ENCODE measurements around the gene PRPF40A. TPM values are rescaled to one million over a fixed set of nuclear protein-coding genes. Genes with fewer than 3 reads are reported as not detected.

Gene PRPF40A
- total and polyA plus RNA-seq, 9 of the 15 experiments (the other 6 are each of a cell fraction or from before 2014, with no cell fraction given) = 168 to 304 (median 264) TPM

GRCh38 chr2:152716805-152717227 is 445 bp downstream of the PRPF40A start:
- peak overlapping the region; percentile 96 for H3K9ac ChIP-seq (ENCODE audit: insufficient read depth in 1 of 2, low read depth in 2 of 2, low read length in 2 of 2)
- no peaks in the 10 kb centered on the region for H3K27me3 ChIP-seq (ENCODE audit: control insufficient read depth in 2 of 2, insufficient read depth in 2 of 2, low read length in 2 of 2)
- peak overlapping the region; percentile 95 for H3K4me2 ChIP-seq (ENCODE audit: insufficient read depth, low read length)
- ChIA-PET CTCF (ENCODE audit: low intra/inter-chr PET ratio) (interaction anchor here (0.7 kb wide), 1 partner anchor 13 kb away, joined by 3 read pairs; no protein-coding TSS in a partner anchor), POLR2A (interaction anchor here (0.7 to 2.0 kb wide), 11 partner anchors 8 to 127 kb away, joined by 3 to 11 read pairs (median 5); no protein-coding TSS in a partner anchor)
- H3K4me1 ChIP-seq (replicated peaks in 1 of 2; ENCODE audit: control insufficient read depth in 2 of 2, insufficient read depth in 2 of 2, low read length in 2 of 2) = peaks cover 3 to 12% of the 10 kb centered on the region in 2 experiments; a peak in 2 of 5 replicates
- ATAC-seq = peak; percentile 15
- WGBS (ENCODE audit: insufficient coverage, low coverage, missing lambda C conversion rate) = under 1% methylated on average over 13 of the region's 13 CpGs
- peak overlapping the region; percentile 99 for H2AFZ ChIP-seq (ENCODE audit: low read depth, low read length)
- H3K36me3 ChIP-seq (ENCODE audit: control insufficient read depth, insufficient read depth, low read length) = peaks cover 57% of the 10 kb centered on the region
- peaks cover 89% of the 10 kb centered on the region for H3K79me2 ChIP-seq (ENCODE audit: control insufficient read depth, insufficient read depth, low read length)
- no peak for FAIRE-seq
- H4K20me1 ChIP-seq (replicated peaks; ENCODE audit: control insufficient read depth, insufficient read depth, low read length) = no peaks in the 10 kb centered on the region
- BruUV-seq (replicated peaks) = no TSS peak
- in situ Hi-C loops (cut with MboI) = no loop called here
- H3K4me3 ChIP-seq = peak overlapping the region; percentile 79
- intact Hi-C loops (cut with micrococcal nuclease) = loop anchor here (5.0 kb wide), 2 partner anchors 540 to 1430 kb away; partner anchors contain the start of genes NMI and STAM2
- no peaks in the 10 kb centered on the region for H3K9me3 ChIP-seq (replicated peaks; ENCODE audit: control insufficient read depth, insufficient read depth, low read depth, low read length)
- peak; percentile 25 to 74 (median 42) for DNase-seq (ENCODE audit: extremely low read depth in 1 of 4, low spot score in 3 of 4)
- H3K27ac ChIP-seq (ENCODE audit: extremely low read depth, low read depth, low read length) = peak overlapping the region; percentile 98
- no peaks in the 10 kb centered on the region for H3K9me1 ChIP-seq (ENCODE audit: control insufficient read depth, insufficient read depth, low read length)
- TF ChIP-seq TRIM25 (IDR thresholded peaks at IDR 0.05; ENCODE audit: borderline replicate concordance) (0 out of 2 replicates have a peak, but pooled peaks have one; percentile 37), ZNF316 (IDR thresholded peaks at IDR 0.05) (peak; percentile 52), ZNF609 (CRISPR knock-in tag; IDR thresholded peaks at IDR 0.05; ENCODE audit: borderline replicate concordance) (0 out of 2 replicates have a peak, but pooled peaks have one; percentile 26), PHF21A (IDR thresholded peaks at IDR 0.05; ENCODE audit: borderline replicate concordance, low read depth) (0 out of 2 replicates have a peak, but pooled peaks have one; percentile 22), E2F5 (CRISPR knock-in tag; IDR thresholded peaks at IDR 0.05) (peak; percentile 85; the same call in 1 of the 2 replicates), MIER1 (IDR thresholded peaks at IDR 0.05; ENCODE audit: low read depth) (0 out of 2 replicates have a peak, but pooled peaks have one; percentile 33), U2AF2 (optimal IDR thresholded peaks at IDR 0.05; ENCODE audit: low read depth, low read length) (no peak), THAP12 (CRISPR knock-in tag; IDR thresholded peaks at IDR 0.05) (no peak), BRD9 (IDR thresholded peaks at IDR 0.05; ENCODE audit: low read depth, partially characterized antibody) (peak; percentile 77), CEBPB (tag; IDR thresholded peaks at IDR 0.05) (no peak)
